Activated CD4-positive, alpha-beta T cell treated with anti-CD3 and anti-CD28 coated beads, Interleukin-2, amount 10 ng/mL, durations not matched to agents 7 days and 5 days (primary cell): ENCODE results near the gene GPC1. TPM values are rescaled to one million over a fixed set of nuclear protein-coding genes. Genes with fewer than 3 reads are reported as not detected.

Experiments
- CTCF ChIA-PET: fragments of 350-600 bp; sonication (Branson Sonifier 250); formaldehyde crosslinking; loops from one replicate; lab custom pipeline; 2021; ENCODE audit warnings: antibody characterized with exemption; lab: Charles Lee
- POLR2A ChIA-PET: fragments of 350-600 bp; sonication (Branson Sonifier 250); formaldehyde crosslinking; loops from one replicate; lab custom pipeline; 2021; ENCODE audit warnings: antibody characterized with exemption; lab: Charles Lee
- DNase-seq: peaks from one replicate; pipeline ENCODE4 v3.0.0-alpha.2; 2020
- H3K27ac Mint-ChIP-seq: one replicate; pipeline ENCODE4 v1.8.0; 2021; ENCODE audit warnings: mild to moderate bottlenecking, moderate library complexity, mixed read lengths
- H3K27me3 Mint-ChIP-seq: one replicate; pipeline ENCODE4 v1.8.0; 2021; ENCODE audit warnings: mixed read lengths
- H3K36me3 Mint-ChIP-seq: one replicate; pipeline ENCODE4 v1.8.0; 2021; ENCODE audit warnings: low read depth, mixed read lengths
- H3K4me1 Mint-ChIP-seq: one replicate; pipeline ENCODE4 v1.8.0; 2021; ENCODE audit warnings: mixed read lengths
- H3K4me3 Mint-ChIP-seq: one replicate; pipeline ENCODE4 v1.8.0; 2021; ENCODE audit warnings: mild to moderate bottlenecking, moderate library complexity, mixed read lengths
- H3K9me3 Mint-ChIP-seq: one replicate; pipeline ENCODE4 v1.8.0; 2021; ENCODE audit warnings: mixed read lengths
- total RNA-seq, 2 experiments: library from RNA; stranded (reverse); gene quantifications; one replicate each; pipeline ENCODE4 v1.2.3, GENCODE V29; 2021

Gene GPC1
- total RNA-seq, 2 experiments from 2014 or later: 7.3 to 7.5 TPM

DNA sequence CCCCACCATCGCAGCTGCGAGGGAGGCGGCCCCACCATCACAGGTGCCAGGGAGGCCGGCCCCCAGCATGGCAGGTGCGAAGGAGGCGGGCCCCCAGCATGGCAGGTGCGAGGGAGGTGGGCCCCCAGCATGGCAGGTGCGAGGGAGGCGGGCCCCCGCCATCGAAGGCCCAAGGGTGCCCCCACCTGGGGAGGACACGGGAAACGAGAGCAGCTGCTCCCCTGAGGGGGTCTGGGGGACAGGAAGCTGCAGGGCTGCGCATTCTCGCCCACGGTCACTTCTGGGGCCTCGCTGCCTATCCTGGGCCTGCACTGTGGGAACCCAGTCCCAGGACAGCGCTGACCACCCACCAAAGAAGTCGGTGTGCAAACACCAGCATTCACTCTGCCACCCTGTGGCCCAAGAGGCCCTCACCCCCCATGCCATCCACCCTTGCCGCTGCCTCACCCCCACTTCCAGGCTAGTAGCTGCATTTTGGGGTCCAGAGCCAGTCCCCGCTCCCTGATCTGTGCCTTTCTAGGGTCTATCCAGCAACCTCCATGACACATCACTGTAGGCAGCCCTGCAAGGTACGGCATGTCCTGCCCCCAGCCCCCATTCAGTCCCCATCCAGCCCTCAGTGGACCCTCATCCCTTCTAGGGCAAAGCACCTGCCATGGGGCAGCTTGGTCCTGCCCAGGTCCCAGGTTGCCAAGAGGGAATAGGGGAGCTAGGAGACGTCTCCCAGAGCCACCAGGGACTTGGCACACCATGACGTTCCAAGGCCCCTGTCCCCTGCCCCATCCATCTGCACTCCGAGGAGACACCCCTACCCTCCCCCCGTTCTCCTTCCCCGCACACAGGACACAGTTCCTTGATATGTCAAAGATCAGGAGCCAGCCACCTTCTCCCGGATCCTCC lies 24.0 kb upstream of the GPC1 start:
- CTCF ChIA-PET: interaction anchor here (1.2 to 1.3 kb wide), 2 partner anchors 9 to 25 kb away, joined by 3 to 4 read pairs; no protein-coding TSS in a partner anchor
- H3K4me3 Mint-ChIP-seq: no peak overlapping the region
- no peaks in the 10 kb centered on the region for H3K9me3 Mint-ChIP-seq
- POLR2A ChIA-PET: no interaction called here
- no peaks in the 10 kb centered on the region for H3K36me3 Mint-ChIP-seq
- no peak overlapping the region for H3K27ac Mint-ChIP-seq
- H3K4me1 Mint-ChIP-seq: no peaks in the 10 kb centered on the region
- DNase-seq: no peak
- peaks cover 10% of the 10 kb centered on the region for H3K27me3 Mint-ChIP-seq

DNA sequence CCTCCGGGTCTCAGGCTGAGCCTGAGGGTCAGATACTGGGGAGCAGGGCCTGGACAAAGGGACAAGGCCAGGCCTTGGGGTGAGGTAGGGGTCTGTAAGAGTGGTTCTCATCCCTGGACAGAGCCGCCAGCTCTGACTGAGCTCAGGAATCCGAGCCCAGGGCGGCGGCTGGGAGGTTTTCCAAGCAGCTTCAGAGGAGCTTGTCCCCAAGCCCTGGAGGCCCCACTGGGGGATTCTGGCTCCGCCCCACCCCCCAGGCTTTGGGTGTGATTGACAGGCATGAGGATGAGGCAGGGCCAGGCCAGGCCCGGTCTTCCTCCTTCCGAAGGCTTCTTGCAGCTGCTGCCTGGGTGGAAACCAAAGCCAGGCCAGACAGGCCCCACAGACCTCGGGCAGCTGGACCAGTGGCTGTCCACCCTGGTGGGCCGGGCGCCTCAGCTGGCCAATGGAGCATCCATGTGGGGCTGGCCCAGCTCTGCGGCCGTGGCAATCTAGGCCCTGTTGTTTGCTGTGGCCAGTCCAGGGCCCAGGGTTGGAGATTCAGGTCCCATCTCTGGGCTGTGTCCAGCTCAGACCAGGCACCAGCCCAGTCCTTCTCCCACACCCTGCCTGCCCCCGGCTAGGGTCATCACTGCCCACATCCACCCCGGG lies 23.1 kb upstream of the GPC1 start:
- ChIA-PET CTCF (interaction anchor here (1.2 to 1.5 kb wide), 3 partner anchors 10 to 24 kb away, joined by 3 to 4 read pairs (median 3); no protein-coding TSS in a partner anchor), POLR2A (no interaction called here)
- DNase-seq: no peak
- Mint-ChIP-seq H3K4me3 (no peak overlapping the region), H3K27me3 (peaks cover 10% of the 10 kb centered on the region), H3K4me1 (no peaks in the 10 kb centered on the region), H3K27ac (no peak overlapping the region), H3K36me3 (no peaks in the 10 kb centered on the region), H3K9me3 (no peaks in the 10 kb centered on the region)

DNA sequence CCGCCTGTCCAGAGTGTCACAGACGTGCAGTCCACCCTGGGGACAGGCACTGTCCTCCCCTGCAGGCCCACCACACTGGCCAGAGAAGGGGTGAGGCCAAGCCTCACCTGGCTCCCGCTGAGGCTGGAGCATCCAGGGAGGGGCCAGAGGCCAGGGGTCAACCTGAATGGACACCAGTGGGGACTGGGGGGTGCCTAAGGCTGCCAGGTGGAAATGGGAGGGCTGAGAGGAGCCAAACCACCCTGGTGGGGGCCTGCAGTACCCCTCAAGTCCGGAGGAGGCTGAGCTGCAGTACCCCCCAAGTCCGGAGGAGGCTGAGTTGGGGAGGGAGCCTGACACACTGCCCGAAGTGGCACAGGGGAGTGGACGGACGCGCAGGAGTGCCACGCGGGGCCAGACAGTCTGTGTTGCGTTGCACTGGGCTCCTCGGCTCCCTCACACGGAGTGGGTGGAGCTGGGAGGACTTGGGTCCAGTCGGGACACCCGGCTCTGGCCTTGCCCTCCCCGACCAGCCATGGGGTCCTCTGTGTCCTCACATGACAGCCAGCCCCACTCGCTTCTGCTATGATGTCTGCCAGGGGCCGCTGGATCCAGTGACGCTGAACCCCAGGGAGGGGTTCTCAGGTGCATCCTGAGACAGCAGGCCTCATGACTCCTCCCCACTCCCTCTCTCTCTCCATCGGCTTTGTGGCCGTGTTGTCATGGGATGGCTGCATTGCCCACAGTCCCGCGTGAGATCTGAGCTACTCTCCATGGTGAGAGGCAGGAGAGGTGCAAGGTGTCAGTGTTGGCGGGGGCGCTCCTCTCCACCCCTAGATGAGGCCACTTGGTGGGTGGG lies 22.3 kb upstream of the GPC1 start:
- ChIA-PET POLR2A (no interaction called here), CTCF (interaction anchor here (0.5 to 1.5 kb wide), 3 partner anchors 10 to 166 kb away, joined by 3 to 4 read pairs (median 3); no protein-coding TSS in a partner anchor)
- Mint-ChIP-seq H3K4me1 (no peaks in the 10 kb centered on the region), H3K4me3 (no peak overlapping the region), H3K9me3 (no peaks in the 10 kb centered on the region), H3K27ac (no peak overlapping the region), H3K36me3 (no peaks in the 10 kb centered on the region), H3K27me3 (peaks cover 7% of the 10 kb centered on the region)
- DNase-seq: no peak

DNA sequence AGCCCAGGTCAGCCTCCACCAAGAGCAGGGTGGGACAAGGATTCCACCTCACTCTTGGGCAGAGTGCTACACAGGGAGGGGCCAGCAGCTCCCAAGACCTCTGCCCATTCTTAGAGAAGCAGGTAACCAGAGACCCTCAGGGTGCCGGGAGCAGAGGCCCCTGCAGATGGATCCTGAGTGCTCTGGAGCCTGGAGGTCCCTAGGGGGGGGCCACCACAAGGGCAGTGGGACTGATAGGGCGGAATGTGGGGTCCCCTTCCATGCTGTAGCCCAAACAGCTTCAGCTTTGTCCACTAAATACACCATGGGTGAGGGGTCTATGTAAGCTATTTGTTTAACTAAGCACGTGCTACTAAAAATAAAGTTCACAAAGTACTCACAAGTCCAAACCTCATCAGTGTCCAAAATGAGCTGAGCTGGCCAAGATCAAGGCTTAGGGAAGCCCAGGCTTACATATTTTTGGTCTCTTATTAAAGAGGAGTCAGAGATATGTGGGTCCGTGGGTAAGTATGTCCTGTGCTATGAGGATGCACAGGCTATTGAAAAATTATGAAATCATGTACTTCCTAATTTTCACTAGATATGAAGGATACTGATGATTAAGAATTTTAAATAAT lies 21.5 kb upstream of the GPC1 start:
- H3K27ac Mint-ChIP-seq: no peak overlapping the region
- CTCF ChIA-PET: interaction anchor here (0.7 kb wide), 1 partner anchor 30 kb away, joined by 3 read pairs; no protein-coding TSS in a partner anchor
- no peaks in the 10 kb centered on the region for H3K4me1 Mint-ChIP-seq
- no peaks in the 10 kb centered on the region for H3K36me3 Mint-ChIP-seq
- no peak overlapping the region for H3K4me3 Mint-ChIP-seq
- H3K9me3 Mint-ChIP-seq: peaks cover 3% of the 10 kb centered on the region
- no peak for DNase-seq
- H3K27me3 Mint-ChIP-seq: peaks cover 6% of the 10 kb centered on the region
- POLR2A ChIA-PET: no interaction called here

DNA sequence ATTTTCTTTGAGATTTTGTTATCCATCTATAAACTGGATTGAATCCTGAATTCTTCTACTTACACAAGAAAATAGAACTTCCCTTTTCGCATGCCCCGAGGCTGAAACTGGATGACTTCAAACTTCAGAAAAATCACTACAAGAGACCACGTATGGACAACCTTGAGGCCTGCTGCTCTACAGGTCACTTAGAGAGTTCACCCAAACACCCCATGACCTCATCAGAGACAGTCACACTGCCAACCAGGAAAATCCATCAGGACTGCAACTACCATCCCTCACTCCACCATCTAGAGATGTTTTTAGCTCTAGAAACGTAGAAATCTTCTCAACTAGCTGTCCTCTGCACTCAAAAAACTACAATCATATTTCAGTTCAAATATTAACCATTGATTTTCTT lies 18.6 kb upstream of the GPC1 start:
- Mint-ChIP-seq H3K4me1 (no peaks in the 10 kb centered on the region), H3K4me3 (no peak overlapping the region), H3K36me3 (no peaks in the 10 kb centered on the region), H3K9me3 (peaks cover 12% of the 10 kb centered on the region), H3K27me3 (no peaks in the 10 kb centered on the region), H3K27ac (no peak overlapping the region)
- no peak for DNase-seq
- ChIA-PET POLR2A (no interaction called here), CTCF (no interaction called here)

DNA sequence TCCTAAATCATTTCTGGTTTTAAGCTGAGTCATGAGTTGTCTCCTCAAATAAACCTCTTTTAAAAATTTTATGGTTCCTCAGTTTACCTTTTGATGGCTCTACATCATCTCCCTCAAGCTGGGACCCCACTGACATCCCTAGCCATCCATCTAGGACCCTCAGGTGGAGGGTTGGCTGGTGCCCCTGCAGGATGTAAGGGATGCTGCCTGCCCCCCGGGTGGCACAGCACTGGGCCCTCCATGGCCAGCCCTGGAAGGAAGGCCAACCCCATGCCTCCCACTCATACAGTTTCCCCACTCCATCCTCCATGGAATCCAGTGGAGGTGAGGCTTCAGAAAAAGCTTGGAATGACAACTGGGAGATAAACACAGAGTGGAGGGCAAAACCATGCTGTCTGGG lies 17.2 kb upstream of the GPC1 start:
- ChIA-PET POLR2A (no interaction called here), CTCF (no interaction called here)
- H3K27me3 Mint-ChIP-seq: no peaks in the 10 kb centered on the region
- H3K4me1 Mint-ChIP-seq: no peaks in the 10 kb centered on the region
- peaks cover 20% of the 10 kb centered on the region for H3K9me3 Mint-ChIP-seq
- H3K36me3 Mint-ChIP-seq: no peaks in the 10 kb centered on the region
- no peak for DNase-seq
- H3K27ac Mint-ChIP-seq: no peak overlapping the region
- no peak overlapping the region for H3K4me3 Mint-ChIP-seq

DNA sequence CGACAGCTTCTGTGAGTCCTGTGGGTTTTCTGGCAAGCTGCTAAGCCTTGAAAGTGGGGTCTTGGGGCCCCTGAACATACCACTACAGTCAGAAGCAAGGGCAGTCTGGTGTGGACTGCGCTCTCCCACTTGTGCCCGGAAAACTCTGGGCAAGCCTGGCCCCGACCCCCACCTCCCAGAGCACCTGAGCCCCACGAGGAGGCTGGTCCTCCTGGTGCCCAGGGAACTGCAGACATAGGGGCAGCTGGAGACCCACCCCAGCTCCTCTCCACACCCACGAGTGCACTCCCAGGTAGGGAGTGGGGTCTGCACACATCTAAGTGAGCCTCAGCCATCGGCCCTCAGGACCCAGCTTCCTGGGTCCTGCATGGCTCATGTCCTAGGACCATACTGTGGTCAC lies 16.2 kb upstream of the GPC1 start:
- ChIA-PET CTCF (no interaction called here), POLR2A (no interaction called here)
- Mint-ChIP-seq H3K9me3 (peaks cover 20% of the 10 kb centered on the region), H3K27ac (no peak overlapping the region), H3K4me1 (no peaks in the 10 kb centered on the region), H3K36me3 (no peaks in the 10 kb centered on the region), H3K27me3 (no peaks in the 10 kb centered on the region), H3K4me3 (no peak overlapping the region)
- DNase-seq: no peak

DNA sequence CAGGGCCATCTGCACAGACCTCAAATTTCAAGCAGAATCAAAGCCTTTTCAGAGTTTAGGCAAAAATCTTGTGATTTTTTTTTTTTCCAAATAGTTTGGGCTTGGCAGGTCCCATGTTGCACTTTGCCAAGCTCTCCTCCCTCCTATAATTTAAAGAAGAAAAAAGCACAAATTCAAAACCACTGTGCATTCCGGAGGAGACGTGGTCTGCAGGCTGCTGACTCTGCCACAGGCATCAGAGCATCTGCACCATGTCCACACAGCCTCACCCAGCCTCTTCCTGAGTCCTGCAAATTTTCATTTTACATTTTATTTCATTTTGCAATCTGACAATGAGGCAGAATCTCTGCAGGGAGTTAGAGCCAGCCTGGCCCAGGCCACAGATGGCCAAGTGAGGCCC lies 15.7 kb upstream of the GPC1 start:
- Mint-ChIP-seq H3K27ac (no peak overlapping the region), H3K4me3 (no peak overlapping the region), H3K27me3 (no peaks in the 10 kb centered on the region), H3K36me3 (no peaks in the 10 kb centered on the region), H3K4me1 (no peaks in the 10 kb centered on the region), H3K9me3 (peaks cover 20% of the 10 kb centered on the region)
- DNase-seq: no peak
- ChIA-PET CTCF (no interaction called here), POLR2A (no interaction called here)

DNA sequence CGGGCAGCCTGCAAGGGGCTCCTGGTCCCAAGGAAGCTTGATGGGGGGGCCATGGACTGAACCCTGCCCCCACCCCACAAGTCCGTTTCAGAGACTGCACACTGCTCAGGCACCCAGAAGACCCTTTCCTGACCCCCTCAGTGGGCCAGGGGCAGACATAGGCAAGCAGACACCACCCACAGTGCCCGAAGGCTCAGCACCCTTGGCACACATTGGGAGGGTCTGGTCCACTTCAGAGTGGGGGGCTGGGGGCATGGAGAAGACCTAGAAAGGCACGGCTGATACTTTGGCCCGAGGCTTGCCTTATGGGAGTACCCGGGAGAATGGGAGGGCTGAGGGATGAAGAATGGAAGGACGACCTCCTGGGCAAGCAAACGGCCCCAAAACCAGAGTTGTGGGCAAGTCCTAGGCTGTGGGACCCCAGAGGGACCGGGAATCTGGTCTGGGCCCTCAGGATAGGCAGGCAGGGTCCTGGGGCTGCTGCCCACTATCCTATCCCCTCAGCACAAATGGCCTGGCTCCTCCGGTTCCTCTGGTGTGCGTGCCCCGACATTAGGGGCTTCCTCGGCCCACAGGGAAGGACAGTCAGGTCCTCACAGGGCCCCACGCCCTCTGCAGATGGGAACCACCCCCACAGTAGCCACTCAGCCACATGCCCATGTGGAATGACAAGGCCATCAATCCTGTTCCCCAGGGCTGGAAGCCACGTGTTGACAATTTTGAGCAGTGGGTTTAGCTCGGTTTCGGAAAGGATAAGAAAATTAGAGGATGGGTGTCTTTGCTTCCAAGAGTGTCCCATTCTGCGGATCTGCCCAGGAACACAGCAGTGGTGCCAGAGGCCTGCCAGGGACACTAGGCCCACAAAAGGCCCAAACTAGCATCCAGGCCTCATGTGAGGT lies 15.0 kb upstream of the GPC1 start:
- no peak overlapping the region for H3K4me3 Mint-ChIP-seq
- peaks cover 20% of the 10 kb centered on the region for H3K9me3 Mint-ChIP-seq
- H3K27me3 Mint-ChIP-seq: no peaks in the 10 kb centered on the region
- H3K36me3 Mint-ChIP-seq: no peaks in the 10 kb centered on the region
- no peaks in the 10 kb centered on the region for H3K4me1 Mint-ChIP-seq
- CTCF ChIA-PET: no interaction called here
- no peak overlapping the region for H3K27ac Mint-ChIP-seq
- no peak for DNase-seq
- POLR2A ChIA-PET: no interaction called here

DNA sequence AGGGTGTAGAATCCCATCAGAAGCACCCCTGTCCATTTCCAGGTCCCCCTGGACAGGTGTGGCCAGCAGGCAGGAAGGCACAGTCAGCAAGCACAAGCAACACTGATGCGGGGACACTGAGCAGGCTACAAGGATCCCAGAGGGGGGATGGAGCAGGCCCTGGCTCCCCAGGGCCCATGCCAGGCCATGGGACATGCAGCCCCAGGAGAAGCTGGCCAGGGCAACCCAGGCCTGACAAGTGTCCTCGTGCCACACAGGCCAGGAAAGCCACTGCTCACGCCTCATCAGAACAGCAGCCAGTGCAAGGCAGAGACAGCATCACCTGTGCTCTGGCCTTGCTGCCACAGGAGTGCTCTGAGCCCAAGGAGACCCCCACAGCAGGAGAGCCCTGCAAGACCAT lies 14.1 kb upstream of the GPC1 start:
- no peak overlapping the region for H3K27ac Mint-ChIP-seq
- no peak for DNase-seq
- no peak overlapping the region for H3K4me3 Mint-ChIP-seq
- H3K9me3 Mint-ChIP-seq: peaks cover 20% of the 10 kb centered on the region
- H3K27me3 Mint-ChIP-seq: no peaks in the 10 kb centered on the region
- CTCF ChIA-PET: no interaction called here
- no peaks in the 10 kb centered on the region for H3K4me1 Mint-ChIP-seq
- H3K36me3 Mint-ChIP-seq: no peaks in the 10 kb centered on the region
- POLR2A ChIA-PET: no interaction called here

DNA sequence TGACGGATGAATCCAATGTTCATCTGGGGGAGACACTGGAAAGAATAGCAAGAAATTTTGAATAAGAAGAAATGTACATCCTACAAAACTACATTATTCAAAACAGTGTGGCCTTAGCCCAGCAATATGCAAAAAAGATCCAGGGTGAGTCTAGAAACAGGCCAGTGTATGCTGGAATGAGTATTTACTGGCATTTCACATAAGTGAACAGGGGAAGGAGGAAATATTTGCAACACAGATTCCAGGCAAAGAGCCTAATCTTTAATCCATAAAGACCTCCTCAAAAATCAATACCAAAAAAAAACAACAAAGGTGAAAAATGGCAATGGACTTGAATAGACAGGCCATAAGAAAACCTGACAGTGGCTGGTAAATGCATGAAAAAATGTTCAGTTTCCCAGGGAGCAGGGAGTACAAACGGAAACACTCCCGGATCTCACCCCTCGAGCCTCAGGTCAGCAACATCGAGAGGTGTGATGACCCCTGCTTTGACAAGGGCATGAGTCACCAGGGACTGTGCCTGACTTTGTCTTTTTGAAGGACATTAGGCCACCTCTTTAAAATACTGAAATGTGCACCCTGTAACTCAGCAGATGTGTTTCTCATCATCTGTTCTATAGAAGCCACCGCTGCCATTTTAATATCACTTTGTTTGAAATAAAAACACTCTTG lies 12.7 kb upstream of the GPC1 start:
- H3K4me1 Mint-ChIP-seq: peaks cover 4% of the 10 kb centered on the region

More for the DNA sequence above, 12.7 kb upstream of the GPC1 start:
- ChIA-PET CTCF (interaction anchor here (1.6 kb wide), 1 partner anchor 10 kb away, joined by 3 read pairs; no protein-coding TSS in a partner anchor), POLR2A (no interaction called here)
- peaks cover 20% of the 10 kb centered on the region for H3K9me3 Mint-ChIP-seq
- no peak for DNase-seq
- no peak overlapping the region for H3K27ac Mint-ChIP-seq
- H3K36me3 Mint-ChIP-seq: no peaks in the 10 kb centered on the region
- no peaks in the 10 kb centered on the region for H3K27me3 Mint-ChIP-seq
- no peak overlapping the region for H3K4me3 Mint-ChIP-seq
